Measurements from ENCODE around the gene NTN4.
"Not testable (repeated sequence)": the region's sequence is repeated elsewhere in the genome, so short reads cannot be mapped to it uniquely, and the experiment has no call there.

The NTN4 gene

GRCh38 chr12:95629392-95629791, 161.2 kb downstream of the NTN4 start:
- Histone ChIP-seq H3K9me3 (ENCODE audit: control insufficient read depth, insufficient read depth, low read length) (no peaks in the 10 kb centered on the region), H3K4me3 (ENCODE audit: low read length) (no peak overlapping the region), H3K4me1 (ENCODE audit: control insufficient read depth, insufficient read depth, low read length) (no peaks in the 10 kb centered on the region), H3K27ac (ENCODE audit: low read length) (no peak overlapping the region), H3K27me3 (ENCODE audit: control insufficient read depth, insufficient read depth, low read length) (no peaks in the 10 kb centered on the region), H3K36me3 (ENCODE audit: control insufficient read depth, insufficient read depth, low read length) (no peaks in the 10 kb centered on the region)
- WGBS (ENCODE audit: insufficient coverage, insufficient read length): no CpG with 5 or more reads among the region's 3 CpGs
- no peak for DNase-seq (ENCODE audit: low read depth, low spot score)

GRCh38 chr12:95626854-95627253, 163.7 kb downstream of the NTN4 start:
- WGBS (ENCODE audit: insufficient coverage, insufficient read length): no CpG with 5 or more reads among the region's 5 CpGs
- no peaks in the 10 kb centered on the region for H3K27me3 ChIP-seq (ENCODE audit: control insufficient read depth, insufficient read depth, low read length)
- H3K27ac ChIP-seq (ENCODE audit: low read length): no peak overlapping the region
- no peak for DNase-seq (ENCODE audit: low read depth, low spot score)
- no peaks in the 10 kb centered on the region for H3K9me3 ChIP-seq (ENCODE audit: control insufficient read depth, insufficient read depth, low read length)
- H3K36me3 ChIP-seq (ENCODE audit: control insufficient read depth, insufficient read depth, low read length): no peaks in the 10 kb centered on the region
- H3K4me1 ChIP-seq (ENCODE audit: control insufficient read depth, insufficient read depth, low read length): no peaks in the 10 kb centered on the region; the same call in 1 of the 2 replicates
- no peak overlapping the region for H3K4me3 ChIP-seq (ENCODE audit: low read length)

- Histone ChIP-seq H3K9me3 (ENCODE audit: control insufficient read depth, insufficient read depth, low read length) (no peaks in the 10 kb centered on the region), H3K4me1 (ENCODE audit: control insufficient read depth, insufficient read depth, low read length) (no peaks in the 10 kb centered on the region; the same call in 1 of the 2 replicates), H3K4me3 (ENCODE audit: low read length) (no peak overlapping the region), H3K36me3 (ENCODE audit: control insufficient read depth, insufficient read depth, low read length) (no peaks in the 10 kb centered on the region), H3K27ac (ENCODE audit: low read length) (no peak overlapping the region), H3K27me3 (ENCODE audit: control insufficient read depth, insufficient read depth, low read length) (no peaks in the 10 kb centered on the region)
- DNase-seq (ENCODE audit: low read depth, low spot score): no peak
- no CpG with 5 or more reads among the region's 4 CpGs for WGBS (ENCODE audit: insufficient coverage, insufficient read length)
These were observed 165.6 kb downstream of the NTN4 start for GRCh38 chr12:95625012-95625411.

- no peak overlapping the region for H3K27ac ChIP-seq (ENCODE audit: low read length)
- H3K9me3 ChIP-seq (ENCODE audit: control insufficient read depth, insufficient read depth, low read length): no peaks in the 10 kb centered on the region
- WGBS (ENCODE audit: insufficient coverage, insufficient read length): no CpG with 5 or more reads among the region's 7 CpGs
- no peak overlapping the region for H3K4me3 ChIP-seq (ENCODE audit: low read length)
- no peak for DNase-seq (ENCODE audit: low read depth, low spot score)
- H3K4me1 ChIP-seq (ENCODE audit: control insufficient read depth, insufficient read depth, low read length): no peaks in the 10 kb centered on the region; the same call in 1 of the 2 replicates
- H3K27me3 ChIP-seq (ENCODE audit: control insufficient read depth, insufficient read depth, low read length): no peaks in the 10 kb centered on the region
- no peaks in the 10 kb centered on the region for H3K36me3 ChIP-seq (ENCODE audit: control insufficient read depth, insufficient read depth, low read length)
These were observed 166.0 kb downstream of the NTN4 start for GRCh38 chr12:95624589-95624988.

- H3K4me1 ChIP-seq (ENCODE audit: control insufficient read depth, insufficient read depth, low read length): no peaks in the 10 kb centered on the region; the same call in 1 of the 2 replicates
- DNase-seq (ENCODE audit: low read depth, low spot score): peak; percentile 88
- H3K4me3 ChIP-seq (ENCODE audit: low read length): no peak overlapping the region
- H3K27ac ChIP-seq (ENCODE audit: low read length): no peak overlapping the region
- H3K9me3 ChIP-seq (ENCODE audit: control insufficient read depth, insufficient read depth, low read length): no peaks in the 10 kb centered on the region
- no CpG with 5 or more reads among the region's 18 CpGs for WGBS (ENCODE audit: insufficient coverage, insufficient read length)
- H3K27me3 ChIP-seq (ENCODE audit: control insufficient read depth, insufficient read depth, low read length): no peaks in the 10 kb centered on the region
- no peaks in the 10 kb centered on the region for H3K36me3 ChIP-seq (ENCODE audit: control insufficient read depth, insufficient read depth, low read length)
These were observed 166.9 kb downstream of the NTN4 start for GRCh38 chr12:95623554-95624170.

- H3K27me3 ChIP-seq (ENCODE audit: control insufficient read depth, insufficient read depth, low read length): no peaks in the 10 kb centered on the region
- no peak overlapping the region for H3K4me3 ChIP-seq (ENCODE audit: low read length)
- no peak for DNase-seq (ENCODE audit: low read depth, low spot score)
- H3K27ac ChIP-seq (ENCODE audit: low read length): no peak overlapping the region
- no peaks in the 10 kb centered on the region for H3K36me3 ChIP-seq (ENCODE audit: control insufficient read depth, insufficient read depth, low read length)
- no CpG with 5 or more reads among the region's 3 CpGs for WGBS (ENCODE audit: insufficient coverage, insufficient read length)
- H3K4me1 ChIP-seq (ENCODE audit: control insufficient read depth, insufficient read depth, low read length): no peaks in the 10 kb centered on the region; the same call in 1 of the 2 replicates
- H3K9me3 ChIP-seq (ENCODE audit: control insufficient read depth, insufficient read depth, low read length): no peaks in the 10 kb centered on the region
These were observed 167.7 kb downstream of the NTN4 start for GRCh38 chr12:95622879-95623278.

GRCh38 chr12:95621725-95622124, 168.8 kb downstream of the NTN4 start:
- Histone ChIP-seq H3K4me3 (ENCODE audit: low read length) (no peak overlapping the region), H3K27ac (ENCODE audit: low read length) (no peak overlapping the region), H3K36me3 (ENCODE audit: control insufficient read depth, insufficient read depth, low read length) (no peaks in the 10 kb centered on the region), H3K9me3 (ENCODE audit: control insufficient read depth, insufficient read depth, low read length) (no peaks in the 10 kb centered on the region), H3K27me3 (ENCODE audit: control insufficient read depth, insufficient read depth, low read length) (no peaks in the 10 kb centered on the region), H3K4me1 (ENCODE audit: control insufficient read depth, insufficient read depth, low read length) (no peaks in the 10 kb centered on the region; the same call in 1 of the 2 replicates)
- no CpG with 5 or more reads among the region's 6 CpGs for WGBS (ENCODE audit: insufficient coverage, insufficient read length)
- no peak for DNase-seq (ENCODE audit: low read depth, low spot score)

- no peak for DNase-seq (ENCODE audit: low read depth, low spot score)
- Histone ChIP-seq H3K9me3 (ENCODE audit: control insufficient read depth, insufficient read depth, low read length) (no peaks in the 10 kb centered on the region), H3K4me1 (ENCODE audit: control insufficient read depth, insufficient read depth, low read length) (no peaks in the 10 kb centered on the region; the same call in 1 of the 2 replicates), H3K36me3 (ENCODE audit: control insufficient read depth, insufficient read depth, low read length) (no peaks in the 10 kb centered on the region), H3K27ac (ENCODE audit: low read length) (no peak overlapping the region), H3K27me3 (ENCODE audit: control insufficient read depth, insufficient read depth, low read length) (no peaks in the 10 kb centered on the region), H3K4me3 (ENCODE audit: low read length) (no peak overlapping the region)
- no CpG with 5 or more reads among the region's 4 CpGs for WGBS (ENCODE audit: insufficient coverage, insufficient read length)
These were observed 170.4 kb downstream of the NTN4 start for GRCh38 chr12:95620171-95620570.

GRCh38 chr12:95616470-95616869, 174.1 kb downstream of the NTN4 start:
- not testable (repeated sequence) for H3K9me3 ChIP-seq (ENCODE audit: control insufficient read depth, insufficient read depth, low read length); H3K4me1 ChIP-seq (ENCODE audit: control insufficient read depth, insufficient read depth, low read length); H3K27me3 ChIP-seq (ENCODE audit: control insufficient read depth, insufficient read depth, low read length); H3K4me3 ChIP-seq (ENCODE audit: low read length); H3K27ac ChIP-seq (ENCODE audit: low read length); DNase-seq (ENCODE audit: low read depth, low spot score); H3K36me3 ChIP-seq (ENCODE audit: control insufficient read depth, insufficient read depth, low read length)
- WGBS (ENCODE audit: insufficient coverage, insufficient read length): no CpG with 5 or more reads among the region's 7 CpGs

GRCh38 chr12:95615749-95616148, 174.8 kb downstream of the NTN4 start:
- Histone ChIP-seq H3K27me3 (ENCODE audit: control insufficient read depth, insufficient read depth, low read length) (no peaks in the 10 kb centered on the region), H3K9me3 (ENCODE audit: control insufficient read depth, insufficient read depth, low read length) (no peaks in the 10 kb centered on the region), H3K4me3 (ENCODE audit: low read length) (no peak overlapping the region), H3K4me1 (ENCODE audit: control insufficient read depth, insufficient read depth, low read length) (no peaks in the 10 kb centered on the region), H3K27ac (ENCODE audit: low read length) (no peak overlapping the region), H3K36me3 (ENCODE audit: control insufficient read depth, insufficient read depth, low read length) (no peaks in the 10 kb centered on the region)
- no peak for DNase-seq (ENCODE audit: low read depth, low spot score)

GRCh38 chr12:95614390-95614982, 176.1 kb downstream of the NTN4 start:
- Histone ChIP-seq H3K27ac (ENCODE audit: low read length) (no peak overlapping the region), H3K4me3 (ENCODE audit: low read length) (no peak overlapping the region), H3K9me3 (ENCODE audit: control insufficient read depth, insufficient read depth, low read length) (no peaks in the 10 kb centered on the region), H3K27me3 (ENCODE audit: control insufficient read depth, insufficient read depth, low read length) (no peaks in the 10 kb centered on the region), H3K36me3 (ENCODE audit: control insufficient read depth, insufficient read depth, low read length) (no peaks in the 10 kb centered on the region), H3K4me1 (ENCODE audit: control insufficient read depth, insufficient read depth, low read length) (no peaks in the 10 kb centered on the region)
- no peak for DNase-seq (ENCODE audit: low read depth, low spot score)
- no CpG with 5 or more reads among the region's 2 CpGs for WGBS (ENCODE audit: insufficient coverage, insufficient read length)
